Right lobe of liver (tissue), 4 donors: Measurements from ENCODE around the gene STK11IP.

Experiments
- CTCF ChIP-seq, 4 donors: fragments of 200-600 bp in 3 of 4; fragments of 450-650 bp in 1 of 4; IDR thresholded peaks; one replicate each; pipeline versions ENCODE4 v1.5.1 to v1.8.0; 2016 to 2022; ENCODE audit warnings: antibody characterized with exemption in 4 of 4, mild to moderate bottlenecking in 2 of 4
- POLR2A ChIP-seq: fragments of 450-650 bp; IDR thresholded peaks from one replicate; pipeline ENCODE4 v1.6.1; 2017; ENCODE audit warnings: antibody characterized with exemption, mild to moderate bottlenecking
- donor health status: DM: no; HTN: no; CAD: no.
- donor health status: DM: no; HTN: no; CAD: no.
- donor health status: DM: no; HTN: yes; CAD: no.

- no peak for TF ChIP-seq POLR2A
- TF ChIP-seq CTCF (IDR thresholded peaks at IDR 0.05), result no peak
These were observed 33.8 kb downstream of the STK11IP start for GRCh38 chr2:219631406-219631891.
